Measurements from ENCODE around the gene GPN2. TPM values are rescaled to one million over a fixed set of nuclear protein-coding genes. Genes with fewer than 3 reads are reported as not detected.
"Not testable (repeated sequence)": the region's sequence is repeated elsewhere in the genome, so short reads cannot be mapped to it uniquely, and the experiment has no call there.

GPN2 gene
- total RNA-seq, 1 donor from 2014 or later = 16.4 TPM

DNA sequence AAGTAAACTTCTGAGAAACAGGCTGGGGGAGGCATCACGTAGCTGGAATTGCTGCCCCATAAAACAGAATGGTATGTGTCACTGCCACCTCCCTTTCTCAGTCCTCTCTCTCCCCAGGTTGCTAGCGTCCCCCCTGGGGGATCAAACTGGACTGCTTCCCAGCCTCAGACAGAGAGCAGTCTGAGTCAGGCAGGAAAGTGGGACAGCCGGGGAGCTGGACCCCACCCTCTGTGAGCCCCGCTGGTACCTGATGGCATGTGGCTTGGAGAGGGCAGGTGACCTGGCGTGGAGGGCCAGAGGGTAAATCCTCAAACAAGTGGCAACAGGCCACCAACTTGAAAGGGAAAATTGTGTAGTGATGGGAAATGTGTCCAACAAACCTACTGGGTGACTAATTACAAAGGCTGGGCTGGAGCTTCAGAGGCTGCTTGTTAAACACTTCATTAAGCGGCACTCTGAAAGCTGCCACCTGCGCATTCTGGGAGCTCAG lies 28.1 kb downstream of the GPN2 start:
- intact Hi-C loops (cut with micrococcal nuclease) = no loop called here
- ATAC-seq = no peak
- no peak for DNase-seq

DNA sequence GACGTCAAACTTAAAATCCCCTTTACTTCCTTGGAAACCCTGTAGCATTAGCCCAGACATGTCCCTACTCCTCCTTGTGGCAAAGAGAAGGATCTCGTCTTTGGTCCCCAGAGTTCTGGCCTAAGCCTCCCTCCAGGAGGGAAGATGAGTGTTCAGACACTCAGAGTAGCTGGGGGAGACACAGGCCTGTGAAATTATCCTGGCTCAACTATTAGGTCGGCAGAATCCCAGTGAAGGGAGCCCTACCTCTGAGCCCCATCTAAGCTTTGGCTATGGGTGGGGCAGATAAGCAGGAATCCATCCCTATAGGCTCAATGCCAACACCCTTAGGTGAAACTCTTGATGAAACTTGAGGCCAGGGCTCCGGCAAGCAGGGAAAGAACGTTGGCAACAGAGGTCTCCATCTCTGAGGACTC lies 28.8 kb downstream of the GPN2 start:
- intact Hi-C loops (cut with micrococcal nuclease) = no loop called here
- ATAC-seq (no peak), DNase-seq (no peak)

DNA sequence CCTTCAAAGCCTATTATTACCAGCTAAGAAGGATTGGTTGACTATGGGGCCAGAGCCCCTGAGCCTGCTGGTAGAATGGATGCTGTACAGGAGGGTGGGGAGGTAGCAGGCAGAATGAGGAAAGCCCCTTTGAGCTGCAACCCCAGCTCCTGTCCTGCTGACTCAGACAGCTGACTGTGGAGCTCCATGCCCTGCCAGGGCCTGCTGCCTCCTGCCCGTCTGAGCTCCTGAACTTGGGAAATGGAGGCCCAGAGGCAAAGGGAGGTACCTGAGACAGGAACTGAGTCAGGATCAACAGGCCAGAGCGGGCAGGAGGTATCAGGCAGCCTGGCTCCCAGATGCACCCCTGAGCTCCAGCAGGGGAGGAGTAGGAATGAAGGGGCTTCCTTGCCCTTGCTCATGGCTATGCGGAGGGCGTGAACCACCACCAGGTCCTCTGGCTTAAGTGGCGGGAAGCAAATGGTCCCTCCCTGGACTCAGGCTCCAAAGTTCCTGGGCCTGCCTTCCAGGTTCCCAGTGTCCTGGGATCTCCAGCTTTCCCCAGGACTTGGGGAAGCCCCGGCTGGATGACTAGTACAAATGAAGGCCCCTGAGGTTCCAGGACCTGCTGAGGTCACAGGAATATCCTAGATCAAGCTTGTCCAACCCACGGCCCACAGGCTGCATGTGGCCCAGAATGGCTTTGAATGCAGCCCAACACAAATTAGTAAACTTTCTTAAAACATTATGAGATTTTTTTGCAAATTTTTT lies 31.0 kb downstream of the GPN2 start:
- ATAC-seq (no peak), DNase-seq (no peak)
- intact Hi-C loops (cut with micrococcal nuclease) = no loop called here

DNA sequence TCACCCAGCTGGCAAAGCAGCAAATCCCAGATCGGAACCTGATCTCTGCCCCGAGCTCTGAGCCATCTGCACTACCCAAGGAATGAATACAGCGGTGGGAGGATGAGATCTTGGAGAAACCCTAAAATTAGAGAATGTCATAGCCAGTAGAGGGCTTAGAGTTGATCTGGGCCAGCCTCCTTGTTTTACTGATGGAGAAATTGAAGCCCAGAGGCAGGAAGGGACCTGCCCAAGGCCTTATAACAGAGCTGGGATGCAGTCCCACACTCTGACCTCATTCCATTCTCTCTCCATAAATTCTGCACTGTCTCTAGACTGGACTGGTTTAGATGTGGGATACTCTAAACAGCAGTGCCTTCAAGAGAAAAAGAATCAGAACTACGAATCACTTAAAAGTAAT lies 31.9 kb downstream of the GPN2 start:
- intact Hi-C loops (cut with micrococcal nuclease) = no loop called here
- DNase-seq = no peak
- ATAC-seq = no peak

DNA sequence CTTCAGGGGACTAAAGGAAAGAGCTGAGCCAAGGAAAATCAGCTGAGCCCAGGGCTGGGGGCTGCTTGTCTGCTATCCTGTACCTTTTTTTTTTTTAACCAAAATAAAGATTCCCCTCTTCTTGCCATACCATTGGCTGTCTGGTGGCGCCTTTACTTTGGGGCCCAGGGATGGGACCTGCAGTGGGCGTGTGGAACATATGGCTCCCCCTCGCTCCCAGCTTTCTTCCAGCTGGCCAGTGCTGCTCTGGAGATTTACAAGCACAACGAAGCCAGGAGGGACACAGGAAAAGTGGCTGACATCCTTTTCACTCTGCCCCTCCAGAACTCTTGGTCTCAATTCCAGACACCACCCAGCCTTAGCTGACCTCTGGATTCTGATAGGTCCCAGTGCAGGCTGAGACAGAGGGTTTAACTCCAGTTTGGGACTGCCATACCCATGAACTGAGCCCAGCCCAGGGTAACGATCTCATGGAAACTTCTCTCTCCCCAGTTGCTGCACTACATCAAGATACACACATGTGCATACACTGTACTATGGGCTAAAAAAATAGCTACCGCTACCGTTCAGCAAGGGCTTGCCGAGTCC lies 32.5 kb downstream of the GPN2 start:
- DNase-seq (no peak), ATAC-seq (no peak)
- intact Hi-C loops (cut with micrococcal nuclease) = no loop called here

DNA sequence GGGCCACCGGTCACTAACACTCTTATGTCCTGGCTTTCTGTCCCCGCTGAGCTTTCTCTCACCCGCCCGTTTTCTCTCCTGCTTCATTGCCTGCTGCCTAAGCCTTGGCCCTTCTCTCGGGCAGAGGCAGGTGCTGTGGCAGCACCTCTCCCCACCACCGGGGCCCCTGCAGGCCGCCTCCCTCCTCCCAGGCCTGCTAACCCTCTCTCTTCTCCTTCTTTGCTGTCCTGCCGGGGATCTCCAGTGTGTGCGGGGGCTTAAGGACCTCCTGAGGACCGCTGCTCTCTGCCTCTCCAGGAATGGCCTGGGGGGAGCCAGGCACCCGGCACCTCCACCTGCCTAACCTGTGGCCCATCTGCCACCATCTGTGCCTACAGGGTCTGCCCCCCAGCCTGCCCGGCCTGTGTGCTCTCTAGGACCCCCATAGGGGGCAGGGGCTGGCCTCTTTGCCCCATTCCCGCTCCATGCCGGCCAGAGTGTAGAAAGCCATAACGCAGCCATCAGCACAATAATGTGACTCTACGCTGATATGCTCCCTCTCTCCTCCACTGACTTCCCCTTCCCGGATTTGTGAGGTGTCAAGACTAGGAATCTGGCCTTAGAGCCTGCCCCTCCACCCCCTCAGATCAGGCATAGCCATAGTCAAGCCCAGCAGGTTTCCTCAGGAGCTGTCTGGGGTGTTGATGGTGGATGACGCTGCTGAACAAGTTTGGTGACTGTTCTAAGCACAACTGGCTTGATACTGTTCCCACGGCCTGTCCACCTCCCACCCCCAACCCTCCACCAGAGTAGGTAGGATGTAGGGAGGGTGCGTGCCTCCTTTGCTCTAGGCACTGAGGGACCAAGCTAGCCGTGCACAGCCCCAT lies 33.2 kb downstream of the GPN2 start:
- intact Hi-C loops (cut with micrococcal nuclease) = no loop called here
- no peak for ATAC-seq
- no peak for DNase-seq

DNA sequence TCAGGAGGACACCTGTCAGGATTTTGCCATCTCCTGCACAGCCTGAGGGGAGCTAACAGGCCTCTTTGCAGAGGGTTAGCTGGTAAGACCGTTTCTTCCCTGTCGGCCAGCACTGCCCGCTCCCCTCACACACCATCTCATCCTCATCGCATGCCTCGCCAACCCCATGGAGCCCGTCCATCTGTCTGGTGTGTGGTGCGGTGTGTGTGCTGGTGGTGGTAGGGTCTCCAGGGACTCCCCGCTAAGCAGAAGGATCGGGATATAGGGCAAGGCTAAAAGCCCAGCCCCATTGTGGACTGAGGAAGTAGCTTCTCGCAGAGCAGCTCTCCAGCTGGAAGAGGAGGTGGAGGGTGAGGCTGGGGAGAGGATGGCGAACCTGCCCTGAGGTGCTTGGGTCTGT lies 33.9 kb downstream of the GPN2 start:
- DNase-seq (no peak), ATAC-seq (no peak)
- intact Hi-C loops (cut with micrococcal nuclease) = no loop called here

DNA sequence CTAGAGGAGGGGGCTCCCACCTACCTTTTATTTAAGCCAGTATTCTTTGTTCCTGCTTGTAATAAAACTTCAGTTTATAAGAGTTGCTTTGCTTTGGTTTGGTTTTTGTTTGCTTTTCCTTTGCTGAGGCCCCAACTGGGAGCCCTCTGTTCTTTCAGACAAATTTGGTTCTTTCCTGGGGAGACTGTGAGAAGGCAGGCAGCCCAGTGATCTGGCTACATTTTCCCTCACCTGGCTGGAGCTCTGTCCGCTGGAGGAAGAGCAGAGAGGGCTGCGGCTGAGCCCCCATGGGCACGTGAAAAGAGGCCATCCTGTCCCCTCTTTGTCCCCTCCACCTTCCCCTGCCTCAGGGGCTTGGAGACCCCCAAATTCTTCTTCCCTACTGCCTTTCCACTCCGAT lies 34.4 kb downstream of the GPN2 start:
- DNase-seq (no peak), ATAC-seq (no peak)
- intact Hi-C loops (cut with micrococcal nuclease) = no loop called here

DNA sequence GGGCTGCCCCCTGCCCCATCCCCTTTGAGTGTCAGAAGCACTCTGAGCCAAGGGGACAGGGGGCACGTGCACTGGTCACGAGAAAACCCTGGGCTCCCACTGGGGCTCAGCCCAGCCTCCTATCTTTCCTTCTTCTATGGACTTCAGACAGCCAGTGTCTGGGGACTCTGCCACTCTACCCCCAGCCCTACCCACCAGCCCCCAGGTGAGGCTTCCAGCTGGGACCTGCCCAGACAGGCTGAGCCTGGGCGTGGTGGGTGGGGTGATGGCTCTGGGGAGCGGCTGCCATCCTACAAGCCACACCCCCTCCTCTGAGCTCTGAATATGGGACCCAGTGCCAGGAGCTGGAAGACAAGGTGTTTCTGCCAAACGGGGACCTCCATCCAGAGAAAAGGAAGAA lies 35.2 kb downstream of the GPN2 start:
- intact Hi-C loops (cut with micrococcal nuclease) = no loop called here
- no peak for DNase-seq
- no peak for ATAC-seq

DNA sequence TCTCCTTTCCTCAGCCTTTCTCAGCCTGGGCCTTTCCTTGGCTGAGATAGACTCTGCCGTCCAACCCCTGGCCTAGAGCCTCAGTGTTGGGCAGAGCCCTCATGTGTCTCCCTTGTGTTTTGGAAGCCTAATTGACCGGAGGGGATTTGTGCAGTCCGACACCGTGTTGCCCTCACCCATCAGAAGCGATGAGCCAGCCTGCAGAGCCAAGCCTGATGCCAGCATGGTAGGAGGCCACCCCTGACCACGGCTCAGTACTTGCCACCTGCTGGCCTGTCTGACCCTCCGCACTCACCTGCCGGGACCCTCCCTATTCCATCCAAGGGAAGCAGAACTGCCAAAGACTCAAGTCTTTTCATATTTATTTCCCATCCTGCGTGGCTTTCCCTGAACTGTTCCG lies 36.5 kb downstream of the GPN2 start:
- ATAC-seq = no peak
- DNase-seq = no peak
- intact Hi-C loops (cut with micrococcal nuclease) = no loop called here

DNA sequence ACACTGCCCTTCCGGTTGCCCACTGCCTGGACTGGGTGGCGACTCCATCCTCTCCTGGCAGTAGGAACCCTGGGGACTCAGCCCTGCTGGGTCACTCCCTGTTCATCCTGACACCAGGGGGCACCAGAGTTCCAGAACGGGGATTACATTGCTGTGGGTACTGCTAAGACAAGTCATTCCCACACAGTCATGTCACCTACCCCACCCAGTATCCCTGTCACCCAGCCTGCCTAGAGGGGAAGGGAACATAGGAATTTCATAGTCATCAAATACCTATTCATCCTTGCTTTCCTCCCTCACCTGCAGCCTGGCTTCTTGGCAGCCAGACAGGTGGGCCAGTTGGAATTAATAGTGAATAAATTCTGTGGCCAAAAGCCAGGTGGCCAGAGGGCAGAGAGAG lies 36.9 kb downstream of the GPN2 start:
- ATAC-seq = peak; percentile 90
- intact Hi-C loops (cut with micrococcal nuclease) = no loop called here

DNA sequence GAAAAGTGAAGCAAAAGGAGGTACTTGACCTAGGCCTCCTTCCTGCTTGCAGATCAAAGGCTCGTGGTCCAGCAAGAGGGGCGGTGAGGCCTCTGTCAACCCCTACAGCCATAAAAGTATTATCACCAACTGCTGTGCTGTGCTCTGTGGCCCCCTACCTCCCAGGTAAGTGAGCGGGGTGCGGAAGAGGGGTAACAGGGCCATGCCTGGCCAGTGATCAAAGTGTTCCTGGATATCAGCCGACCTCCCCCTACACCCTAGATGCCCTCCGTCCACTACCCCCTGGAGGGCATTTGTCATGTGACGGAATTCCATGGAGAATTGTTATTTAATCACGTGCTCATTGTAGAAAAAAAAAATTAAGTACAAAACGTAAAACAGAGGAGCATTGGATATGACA lies 37.4 kb downstream of the GPN2 start:
- intact Hi-C loops (cut with micrococcal nuclease) = no loop called here
- DNase-seq (no peak), ATAC-seq (no peak)

More for the DNA sequence above, 36.9 kb downstream of the GPN2 start:
- peak; percentile 85 for DNase-seq

DNA sequence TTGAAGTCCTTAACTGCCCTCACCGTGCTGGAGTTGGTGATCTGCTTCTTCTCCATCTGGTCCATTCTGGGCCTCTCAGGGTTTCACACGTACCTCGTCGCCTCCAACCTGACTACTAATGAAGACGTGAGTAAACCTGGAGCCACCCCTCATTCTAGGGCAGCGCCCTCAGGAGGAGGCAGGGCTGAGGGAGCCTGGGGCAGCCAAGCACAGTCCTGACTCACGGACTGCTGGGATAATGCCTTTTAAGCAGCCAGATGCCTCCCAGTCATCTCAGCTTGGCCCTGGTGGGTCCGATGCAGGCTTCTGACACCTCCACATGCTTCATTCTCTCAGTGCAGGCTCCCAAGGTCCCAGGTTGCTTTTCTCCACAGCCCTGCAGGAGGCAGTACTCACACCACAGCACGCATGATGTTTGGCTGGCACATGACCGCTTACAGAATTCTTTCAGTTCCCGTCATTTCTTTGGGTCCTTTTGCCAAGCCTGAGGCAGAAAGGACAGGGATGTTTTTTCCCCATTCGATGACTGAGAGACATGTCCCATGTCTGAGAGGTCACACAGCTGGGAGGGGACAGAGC lies 38.9 kb downstream of the GPN2 start:
- DNase-seq (no peak), ATAC-seq (no peak)
- intact Hi-C loops (cut with micrococcal nuclease) = no loop called here

DNA sequence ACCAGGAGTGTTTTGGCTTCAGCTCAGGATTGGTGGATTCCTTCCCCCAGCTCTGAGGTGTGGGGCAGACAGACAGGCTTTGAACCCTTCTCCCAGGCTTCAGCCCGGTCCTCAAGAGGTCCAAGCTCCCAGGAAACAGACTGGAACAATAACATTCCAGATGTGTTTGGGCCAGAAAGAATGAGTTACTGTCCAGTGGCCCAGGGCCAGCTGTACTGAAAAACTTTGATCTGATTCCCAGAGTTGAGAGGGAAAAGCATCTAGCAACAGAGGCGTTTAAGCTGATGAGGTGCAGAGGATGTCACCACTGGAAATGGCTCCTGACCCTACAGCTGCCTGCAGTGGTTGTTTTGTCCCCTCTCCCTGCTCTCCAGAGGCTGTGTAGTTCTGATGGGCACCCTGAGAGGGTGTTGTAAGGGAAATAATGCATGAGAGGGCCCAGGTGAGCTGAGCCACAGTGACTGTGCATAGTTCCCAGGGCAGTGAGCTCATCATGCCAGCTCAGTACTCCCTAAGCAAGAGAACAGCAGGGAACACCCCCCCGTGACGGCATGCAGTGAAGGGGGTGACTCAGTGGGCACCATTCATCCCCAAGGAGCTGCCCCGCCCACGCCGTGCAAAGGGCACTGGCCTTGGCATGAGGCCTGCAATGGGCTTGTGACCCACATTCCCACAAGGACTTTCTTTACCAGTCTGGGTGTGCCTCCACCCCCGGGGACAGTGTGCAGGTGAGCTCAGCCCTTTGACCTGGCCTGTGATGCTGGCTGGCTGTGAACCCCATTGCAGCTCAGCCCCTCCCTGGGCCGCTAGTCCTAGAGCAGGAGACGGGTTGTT lies 40.9 kb downstream of the GPN2 start:
- no peak for DNase-seq
- no peak for ATAC-seq
- intact Hi-C loops (cut with micrococcal nuclease) = no loop called here

DNA sequence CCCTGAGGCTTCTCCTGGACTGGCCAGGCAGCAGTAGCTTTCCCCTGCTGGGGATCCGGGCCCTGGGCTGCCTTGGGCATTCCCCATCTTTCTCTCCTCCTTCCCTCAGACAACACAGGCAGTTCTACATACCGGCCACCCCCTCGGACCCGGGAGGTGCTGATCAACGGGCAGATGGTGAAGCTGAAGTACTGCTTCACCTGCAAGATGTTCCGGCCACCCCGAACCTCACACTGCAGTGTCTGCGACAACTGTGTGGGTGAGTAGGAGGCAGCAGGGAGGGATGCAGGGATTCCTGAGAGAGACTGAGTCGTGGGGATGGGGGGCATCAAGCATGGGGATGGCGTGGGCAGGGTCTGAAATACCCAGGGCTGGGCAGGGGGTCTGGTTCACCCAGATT lies 41.6 kb downstream of the GPN2 start:
- DNase-seq (no peak), ATAC-seq (no peak)
- intact Hi-C loops (cut with micrococcal nuclease) = no loop called here

DNA sequence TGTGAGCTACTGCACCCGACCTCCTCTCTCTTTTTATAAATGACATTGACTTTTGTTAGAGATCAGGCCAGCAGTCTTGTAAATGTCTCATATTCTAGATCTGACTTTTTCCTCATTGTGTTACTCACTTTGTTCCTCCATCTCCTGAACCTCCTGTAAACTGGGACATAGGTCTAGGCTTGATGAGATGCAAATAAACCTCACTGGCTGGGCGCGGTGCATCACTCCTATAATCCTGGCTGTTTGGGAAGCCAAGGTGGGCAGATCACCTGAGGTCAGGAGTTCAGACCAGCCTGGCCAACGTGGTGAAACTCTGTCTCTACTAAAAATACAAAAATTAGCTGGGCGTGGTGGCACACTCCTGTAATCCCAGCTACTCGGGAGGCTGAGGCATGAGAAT lies 42.3 kb downstream of the GPN2 start:
- intact Hi-C loops (cut with micrococcal nuclease); DNase-seq; ATAC-seq: not testable (repeated sequence)

DNA sequence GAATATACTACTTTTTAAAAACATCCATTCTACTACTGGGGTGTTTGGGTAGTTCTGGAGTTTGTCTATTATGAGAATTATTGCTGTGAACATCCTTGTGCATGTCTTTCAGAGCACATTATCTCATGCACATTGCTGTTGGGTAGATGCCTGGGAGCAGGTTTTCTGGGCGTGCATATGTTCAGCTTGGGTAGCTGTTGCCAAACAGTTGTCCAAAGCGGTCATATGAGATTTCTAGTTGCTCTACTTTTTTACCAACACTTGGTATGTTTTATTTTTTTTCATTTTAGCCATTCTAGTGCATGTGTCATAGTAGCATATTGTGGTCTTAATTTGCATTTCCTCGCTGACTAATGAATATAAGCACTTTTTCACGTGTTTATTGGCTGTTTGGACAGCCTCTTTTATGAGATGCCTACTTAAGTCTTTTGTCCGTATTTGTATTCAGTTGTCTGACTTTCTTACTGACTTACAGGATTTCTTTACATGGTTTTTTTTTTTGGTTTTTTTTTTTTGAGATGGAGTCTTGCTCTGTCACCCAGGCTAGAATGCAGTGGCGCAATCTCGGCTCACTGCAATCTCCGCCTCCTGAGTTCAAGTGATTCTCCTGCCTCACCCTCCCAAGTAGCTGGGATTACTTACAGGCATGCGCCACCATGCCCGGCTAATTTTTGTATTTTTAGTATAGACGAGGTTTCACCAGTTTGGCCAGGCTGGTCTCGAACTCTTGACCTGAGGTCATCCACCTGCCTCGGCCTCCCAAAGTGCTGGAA lies 45.5 kb downstream of the GPN2 start:
- ATAC-seq (no peak), DNase-seq (no peak)
- intact Hi-C loops (cut with micrococcal nuclease) = no loop called here

DNA sequence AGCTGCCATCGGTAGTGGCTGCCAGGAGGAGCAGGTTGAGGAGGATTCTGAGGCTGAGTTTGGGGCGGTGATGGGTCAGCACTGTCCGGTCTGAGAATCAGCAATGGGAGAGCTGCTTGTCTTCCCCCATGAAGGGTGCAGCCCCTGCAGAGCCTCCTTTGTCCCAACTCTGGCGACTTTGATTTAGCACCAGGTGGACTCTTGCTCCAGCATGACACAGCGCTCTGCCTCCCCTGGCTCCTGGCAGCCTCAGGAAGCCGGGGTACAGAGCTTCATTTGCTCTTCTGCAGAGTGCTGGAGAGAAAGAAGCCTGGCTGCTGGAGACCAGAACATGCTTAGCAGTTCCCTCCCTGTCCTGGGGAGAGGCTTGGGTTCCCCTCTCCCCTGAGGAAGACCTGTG lies 50.3 kb downstream of the GPN2 start:
- intact Hi-C loops (cut with micrococcal nuclease) = no loop called here
- ATAC-seq (no peak), DNase-seq (no peak)
